ENCODE data around the gene CLK4. TPM values are rescaled to one million over a fixed set of nuclear protein-coding genes. Genes with fewer than 3 reads are reported as not detected.

Gene CLK4
- total RNA-seq, 1 donor from 2014 or later = 31.9 TPM

GRCh38 chr5:178557416-178557815, 69.4 kb downstream of the CLK4 start:
- no peak overlapping the region for H3K4me3 ChIP-seq
- H3K27ac ChIP-seq = no peak overlapping the region
- TF ChIP-seq CTCF (IDR thresholded peaks at IDR 0.05) = no peak
- no peaks in the 10 kb centered on the region for H3K4me1 ChIP-seq
- no peak for DNase-seq (ENCODE audit: extremely low spot score in 2 of 2)
- H3K36me3 ChIP-seq = no peaks in the 10 kb centered on the region
- H3K27me3 ChIP-seq = no peaks in the 10 kb centered on the region
- no peaks in the 10 kb centered on the region for H3K9me3 ChIP-seq
- intact Hi-C loops (cut with DNase I) = no loop called here

- DNase-seq (ENCODE audit: extremely low spot score in 2 of 2) = no peak
- no peaks in the 10 kb centered on the region for H3K36me3 ChIP-seq
- H3K9me3 ChIP-seq = no peaks in the 10 kb centered on the region
- intact Hi-C loops (cut with DNase I) = no loop called here
- H3K27ac ChIP-seq = no peak overlapping the region
- no peaks in the 10 kb centered on the region for H3K27me3 ChIP-seq
- TF ChIP-seq POLR2AphosphoS5 (IDR thresholded peaks at IDR 0.05; ENCODE audit: insufficient read depth in 1 of 2, low read depth in 1 of 2) (no peak), POLR2A (IDR thresholded peaks at IDR 0.05) (no peak), CTCF (IDR thresholded peaks at IDR 0.05) (no peak)
- H3K4me1 ChIP-seq = no peaks in the 10 kb centered on the region
- no peak overlapping the region for H3K4me3 ChIP-seq
Observed at GRCh38 chr5:178555771-178556211, 71.1 kb downstream of the CLK4 start.

- Histone ChIP-seq H3K9me3 (no peaks in the 10 kb centered on the region), H3K4me1 (no peaks in the 10 kb centered on the region), H3K4me3 (no peak overlapping the region), H3K27ac (no peak overlapping the region), H3K27me3 (no peaks in the 10 kb centered on the region), H3K36me3 (no peaks in the 10 kb centered on the region)
- TF ChIP-seq POLR2A (IDR thresholded peaks at IDR 0.05) = no peak
- no peak for TF ChIP-seq CTCF (IDR thresholded peaks at IDR 0.05)
- no peak for TF ChIP-seq POLR2AphosphoS5 (IDR thresholded peaks at IDR 0.05; ENCODE audit: insufficient read depth in 1 of 2, low read depth in 1 of 2)
- intact Hi-C loops (cut with DNase I) = no loop called here
- DNase-seq (ENCODE audit: extremely low spot score in 2 of 2) = no peak
Observed at GRCh38 chr5:178555005-178555404, 71.8 kb downstream of the CLK4 start.

- Histone ChIP-seq H3K36me3 (no peaks in the 10 kb centered on the region), H3K4me3 (no peak overlapping the region), H3K4me1 (no peaks in the 10 kb centered on the region), H3K27ac (no peak overlapping the region), H3K27me3 (no peaks in the 10 kb centered on the region), H3K9me3 (no peaks in the 10 kb centered on the region)
- intact Hi-C loops (cut with DNase I) = loop anchor here (5.0 kb wide), 1 partner anchor 277 kb away; no protein-coding TSS in a partner anchor
- no peak for DNase-seq (ENCODE audit: extremely low spot score in 2 of 2)
- no peak for TF ChIP-seq POLR2AphosphoS5 (IDR thresholded peaks at IDR 0.05; ENCODE audit: insufficient read depth in 1 of 2, low read depth in 1 of 2)
- no peak for TF ChIP-seq POLR2A (IDR thresholded peaks at IDR 0.05)
Observed at GRCh38 chr5:178554311-178554710, 72.5 kb downstream of the CLK4 start.

- intact Hi-C loops (cut with DNase I) = loop anchor here (5.0 kb wide), 1 partner anchor 276 kb away; no protein-coding TSS in a partner anchor
- H3K27me3 ChIP-seq = no peaks in the 10 kb centered on the region
- no peaks in the 10 kb centered on the region for H3K4me1 ChIP-seq
- TF ChIP-seq POLR2AphosphoS5 (IDR thresholded peaks at IDR 0.05; ENCODE audit: insufficient read depth in 1 of 2, low read depth in 1 of 2) = no peak
- no peak for TF ChIP-seq CTCF (IDR thresholded peaks at IDR 0.05)
- DNase-seq (ENCODE audit: extremely low spot score in 2 of 2) = no peak
- no peaks in the 10 kb centered on the region for H3K36me3 ChIP-seq
- no peak overlapping the region for H3K27ac ChIP-seq
- no peaks in the 10 kb centered on the region for H3K9me3 ChIP-seq
- no peak overlapping the region for H3K4me3 ChIP-seq
Observed at GRCh38 chr5:178553517-178553916, 73.3 kb downstream of the CLK4 start.

Small RNA genes lying within 50 kb of the gene (small RNA-seq; reads per million reads assigned to genes)
- gene RN7SKP70 = not detected

Other genes starting within 250 kb of the CLK4 start
- 3.7 TPM for gene COL23A1, start 36.7 kb downstream of the CLK4 start, total RNA-seq
- 18.9 TPM for gene ZNF354A, start 103.6 kb upstream of the CLK4 start, total RNA-seq
- 17.7 TPM for gene ZNF354B, start 232.9 kb upstream of the CLK4 start, total RNA-seq

Measured in vagina (tissue), 2 donors.